ENCODE results near the gene ZNF827. TPM values are rescaled to one million over a fixed set of nuclear protein-coding genes. Genes with fewer than 3 reads are reported as not detected.

ZNF827 gene
- total and polyA plus RNA-seq, 2 of the 13 experiments (the other 11 are each of a cell fraction or from before 2014, with no cell fraction given): 2.8 TPM

DNA sequence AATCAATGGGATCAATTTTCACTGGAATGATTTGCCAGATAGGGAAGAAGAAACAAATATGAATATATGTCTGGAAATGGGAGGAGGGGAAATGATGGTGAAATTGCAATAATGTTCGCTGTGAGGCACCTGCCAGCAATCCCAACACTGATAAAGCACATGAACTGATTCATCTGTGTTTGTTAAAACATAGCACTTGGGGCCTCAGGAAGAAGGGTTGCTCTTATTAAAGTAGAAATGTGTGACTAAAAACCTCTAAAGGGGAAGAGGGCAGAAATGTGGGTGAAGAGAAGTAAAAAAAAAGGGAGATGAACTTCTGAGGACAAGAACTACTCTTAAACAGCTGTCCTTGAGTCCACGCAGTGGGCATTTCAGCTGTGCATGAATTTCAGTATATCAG is 157.3 kb downstream of the ZNF827 start:
- no peak overlapping the region for H3K4me3 ChIP-seq (replicated peaks in 1 of 3; ENCODE audit: insufficient read depth in 1 of 3, low read depth in 2 of 3, low read length in 3 of 3)
- ChIA-PET POLR2A (no interaction called here), CTCF (ENCODE audit: low intra/inter-chr PET ratio, low total read pairs) (no interaction called here)
- no peak overlapping the region for H2AFZ ChIP-seq (ENCODE audit: low read length)
- WGBS (ENCODE audit: low lambda C conversion rate): 94% methylated on average over 2 of the region's 2 CpGs
- H3K27ac ChIP-seq (ENCODE audit: extremely low read length, insufficient read depth, low read length): no peak overlapping the region
- H4K20me1 ChIP-seq (ENCODE audit: insufficient read depth, low read length): no peaks in the 10 kb centered on the region
- no TSS peak for BruUV-seq (replicated peaks)
- H3K4me2 ChIP-seq (ENCODE audit: low read depth, low read length): no peak overlapping the region
- H3K36me3 ChIP-seq (replicated peaks in 1 of 2; ENCODE audit: control insufficient read depth in 1 of 2, insufficient read depth in 2 of 2, low read length in 2 of 2): 0 out of 5 replicates have a peak, but pooled peaks cover 0 to 3% of the 10 kb centered on the region in 2 experiments
- no peaks in the 10 kb centered on the region for H3K27me3 ChIP-seq (ENCODE audit: control insufficient read depth in 1 of 2, insufficient read depth in 2 of 2, low read length in 2 of 2)
- H3K79me2 ChIP-seq (ENCODE audit: insufficient read depth, low read length): no peaks in the 10 kb centered on the region
- DNase-seq (ENCODE audit: low spot score) (no peak), ATAC-seq (no peak), FAIRE-seq (no peak)
- intact Hi-C loops (cut with micrococcal nuclease; ENCODE audit: unreplicated experiment): no loop called here
- in situ Hi-C loops (cut with HindIII; ENCODE audit: extremely low pct_ligation_motif_present, low pct_unique_long_range_greater_than_20kb): no loop called here
- TF ChIP-seq ZNF441 (CRISPR knock-in tag; IDR thresholded peaks at IDR 0.05; ENCODE audit: borderline replicate concordance) (no peak), SUZ12 (IDR thresholded peaks at IDR 0.05; ENCODE audit: low read depth, low read length) (no peak), SOX13 (IDR thresholded peaks at IDR 0.05) (no peak), SOX13 (CRISPR knock-in tag; conservative IDR thresholded peaks at IDR 0.05 in 1 of 2, IDR thresholded peaks at IDR 0.05 in 1 of 2) (no peak), SCMH1 (CRISPR knock-in tag; IDR thresholded peaks at IDR 0.05; ENCODE audit: borderline replicate concordance) (no peak), IRF2 (CRISPR knock-in tag; IDR thresholded peaks at IDR 0.05) (no peak), NFRKB (IDR thresholded peaks at IDR 0.05) (no peak), KDM2A (CRISPR knock-in tag; IDR thresholded peaks at IDR 0.05; ENCODE audit: borderline replicate concordance, low read depth) (no peak), CBX2 (IDR thresholded peaks at IDR 0.05; ENCODE audit: low read depth, low read length) (no peak), CBX2 (CRISPR knock-in tag; IDR thresholded peaks at IDR 0.05; ENCODE audit: low read depth) (no peak), ZNF75D (CRISPR knock-in tag; IDR thresholded peaks at IDR 0.05; ENCODE audit: borderline replicate concordance) (no peak), ZFP82 (CRISPR knock-in tag; IDR thresholded peaks at IDR 0.05; ENCODE audit: borderline replicate concordance) (no peak)
- TF ChIP-seq, protein P1, sequence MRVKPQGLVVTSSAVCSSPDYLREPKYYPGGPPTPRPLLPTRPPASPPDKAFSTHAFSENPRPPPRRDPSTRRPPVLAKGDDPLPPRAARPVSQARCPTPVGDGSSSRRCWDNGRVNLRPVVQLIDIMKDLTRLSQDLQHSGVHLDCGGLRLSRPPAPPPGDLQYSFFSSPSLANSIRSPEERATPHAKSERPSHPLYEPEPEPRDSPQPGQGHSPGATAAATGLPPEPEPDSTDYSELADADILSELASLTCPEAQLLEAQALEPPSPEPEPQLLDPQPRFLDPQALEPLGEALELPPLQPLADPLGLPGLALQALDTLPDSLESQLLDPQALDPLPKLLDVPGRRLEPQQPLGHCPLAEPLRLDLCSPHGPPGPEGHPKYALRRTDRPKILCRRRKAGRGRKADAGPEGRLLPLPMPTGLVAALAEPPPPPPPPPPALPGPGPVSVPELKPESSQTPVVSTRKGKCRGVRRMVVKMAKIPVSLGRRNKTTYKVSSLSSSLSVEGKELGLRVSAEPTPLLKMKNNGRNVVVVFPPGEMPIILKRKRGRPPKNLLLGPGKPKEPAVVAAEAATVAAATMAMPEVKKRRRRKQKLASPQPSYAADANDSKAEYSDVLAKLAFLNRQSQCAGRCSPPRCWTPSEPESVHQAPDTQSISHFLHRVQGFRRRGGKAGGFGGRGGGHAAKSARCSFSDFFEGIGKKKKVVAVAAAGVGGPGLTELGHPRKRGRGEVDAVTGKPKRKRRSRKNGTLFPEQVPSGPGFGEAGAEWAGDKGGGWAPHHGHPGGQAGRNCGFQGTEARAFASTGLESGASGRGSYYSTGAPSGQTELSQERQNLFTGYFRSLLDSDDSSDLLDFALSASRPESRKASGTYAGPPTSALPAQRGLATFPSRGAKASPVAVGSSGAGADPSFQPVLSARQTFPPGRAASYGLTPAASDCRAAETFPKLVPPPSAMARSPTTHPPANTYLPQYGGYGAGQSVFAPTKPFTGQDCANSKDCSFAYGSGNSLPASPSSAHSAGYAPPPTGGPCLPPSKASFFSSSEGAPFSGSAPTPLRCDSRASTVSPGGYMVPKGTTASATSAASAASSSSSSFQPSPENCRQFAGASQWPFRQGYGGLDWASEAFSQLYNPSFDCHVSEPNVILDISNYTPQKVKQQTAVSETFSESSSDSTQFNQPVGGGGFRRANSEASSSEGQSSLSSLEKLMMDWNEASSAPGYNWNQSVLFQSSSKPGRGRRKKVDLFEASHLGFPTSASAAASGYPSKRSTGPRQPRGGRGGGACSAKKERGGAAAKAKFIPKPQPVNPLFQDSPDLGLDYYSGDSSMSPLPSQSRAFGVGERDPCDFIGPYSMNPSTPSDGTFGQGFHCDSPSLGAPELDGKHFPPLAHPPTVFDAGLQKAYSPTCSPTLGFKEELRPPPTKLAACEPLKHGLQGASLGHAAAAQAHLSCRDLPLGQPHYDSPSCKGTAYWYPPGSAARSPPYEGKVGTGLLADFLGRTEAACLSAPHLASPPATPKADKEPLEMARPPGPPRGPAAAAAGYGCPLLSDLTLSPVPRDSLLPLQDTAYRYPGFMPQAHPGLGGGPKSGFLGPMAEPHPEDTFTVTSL (CRISPR knock-in tag; IDR thresholded peaks at IDR 0.05; ENCODE audit: borderline replicate concordance): no peak
- TF ChIP-seq, protein P2, sequence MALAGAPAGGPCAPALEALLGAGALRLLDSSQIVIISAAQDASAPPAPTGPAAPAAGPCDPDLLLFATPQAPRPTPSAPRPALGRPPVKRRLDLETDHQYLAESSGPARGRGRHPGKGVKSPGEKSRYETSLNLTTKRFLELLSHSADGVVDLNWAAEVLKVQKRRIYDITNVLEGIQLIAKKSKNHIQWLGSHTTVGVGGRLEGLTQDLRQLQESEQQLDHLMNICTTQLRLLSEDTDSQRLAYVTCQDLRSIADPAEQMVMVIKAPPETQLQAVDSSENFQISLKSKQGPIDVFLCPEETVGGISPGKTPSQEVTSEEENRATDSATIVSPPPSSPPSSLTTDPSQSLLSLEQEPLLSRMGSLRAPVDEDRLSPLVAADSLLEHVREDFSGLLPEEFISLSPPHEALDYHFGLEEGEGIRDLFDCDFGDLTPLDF (CRISPR knock-in tag; IDR thresholded peaks at IDR 0.05): no peak
- TF ChIP-seq, protein P3, sequence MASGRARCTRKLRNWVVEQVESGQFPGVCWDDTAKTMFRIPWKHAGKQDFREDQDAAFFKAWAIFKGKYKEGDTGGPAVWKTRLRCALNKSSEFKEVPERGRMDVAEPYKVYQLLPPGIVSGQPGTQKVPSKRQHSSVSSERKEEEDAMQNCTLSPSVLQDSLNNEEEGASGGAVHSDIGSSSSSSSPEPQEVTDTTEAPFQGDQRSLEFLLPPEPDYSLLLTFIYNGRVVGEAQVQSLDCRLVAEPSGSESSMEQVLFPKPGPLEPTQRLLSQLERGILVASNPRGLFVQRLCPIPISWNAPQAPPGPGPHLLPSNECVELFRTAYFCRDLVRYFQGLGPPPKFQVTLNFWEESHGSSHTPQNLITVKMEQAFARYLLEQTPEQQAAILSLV (CRISPR knock-in tag; IDR thresholded peaks at IDR 0.05; ENCODE audit: borderline replicate concordance): no peak
- no peak overlapping the region for H3K9ac ChIP-seq (ENCODE audit: insufficient read depth, low read depth, low read length)
- H3K4me1 ChIP-seq (ENCODE audit: insufficient read depth, low read length): 0 out of 2 replicates have a peak, but pooled peaks cover 11% of the 10 kb centered on the region
- H3K9me3 ChIP-seq (ENCODE audit: low read length): no peaks in the 10 kb centered on the region

All from HepG2 (cell line).